NOMO-1 treated with dmso at 0.1 percent for 144 hours (cell line): ENCODE data around the gene KIF27.
A peak's percentile ranks its signal among the peaks of the same experiment; 100 is the strongest.
"Not testable (repeated sequence)": the region's sequence is repeated elsewhere in the genome, so short reads cannot be mapped to it uniquely, and the experiment has no call there.

Experiments
- DNase-seq: peaks from one replicate; lab custom pipeline; 2025; ENCODE audit not compliant: unreplicated experiment; lab: John Stamatoyannopoulos, UW

Gene KIF27

DNA sequence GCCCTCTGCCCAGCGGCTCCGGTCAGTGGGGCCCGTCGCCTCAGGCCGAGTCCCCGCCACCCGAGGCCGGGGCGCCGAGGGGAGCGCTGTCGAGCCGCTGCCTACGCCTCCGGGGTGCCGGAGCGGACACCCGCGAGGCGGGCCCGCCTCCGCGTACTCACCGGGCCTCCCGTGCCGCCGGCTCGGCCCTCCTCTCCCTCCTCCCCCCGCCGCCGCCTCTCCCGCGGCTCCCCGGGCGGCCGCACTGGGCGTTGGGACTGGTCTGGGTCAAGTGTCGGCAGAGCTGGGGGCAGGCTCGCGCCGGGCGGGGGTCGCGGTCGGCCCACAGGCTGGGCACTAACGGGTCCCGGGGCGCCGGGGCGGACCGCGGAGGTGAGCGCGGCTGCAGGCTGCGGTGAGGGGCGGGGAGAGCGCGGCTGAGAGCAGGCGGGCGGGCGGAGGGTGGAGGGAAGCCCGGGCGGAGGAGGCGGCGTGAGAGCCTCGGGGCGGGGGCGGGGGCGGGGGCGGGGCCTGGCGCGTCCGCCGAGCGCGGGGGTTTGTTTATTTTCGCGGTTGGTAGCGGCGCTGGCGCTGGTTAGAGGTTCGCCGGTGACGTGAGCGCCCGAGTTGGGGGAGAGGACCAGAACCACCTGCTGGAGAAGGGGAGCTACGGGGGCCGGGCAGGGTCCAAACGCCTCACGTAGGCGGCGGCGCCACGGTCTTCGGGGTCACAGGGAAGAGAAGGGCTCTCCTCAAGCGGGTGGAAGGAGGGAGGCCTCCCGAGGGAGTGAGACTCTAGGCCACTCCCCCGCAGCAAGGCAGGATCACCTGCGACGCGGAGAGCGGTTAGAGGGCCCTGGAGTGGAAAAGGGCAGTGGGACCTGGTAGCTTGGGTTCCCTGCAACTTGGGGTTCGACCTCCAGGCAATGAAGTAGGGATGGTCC is 103.6 kb downstream of the KIF27 start, which contains the start of gene GKAP1:
Gene GKAP1, minus strand, starts transcription at position 414 of the 923 bp plus-strand sequence. CDS start 11,252 bp downstream, outside the sequence.
- peak; percentile 14 for DNase-seq

DNA sequence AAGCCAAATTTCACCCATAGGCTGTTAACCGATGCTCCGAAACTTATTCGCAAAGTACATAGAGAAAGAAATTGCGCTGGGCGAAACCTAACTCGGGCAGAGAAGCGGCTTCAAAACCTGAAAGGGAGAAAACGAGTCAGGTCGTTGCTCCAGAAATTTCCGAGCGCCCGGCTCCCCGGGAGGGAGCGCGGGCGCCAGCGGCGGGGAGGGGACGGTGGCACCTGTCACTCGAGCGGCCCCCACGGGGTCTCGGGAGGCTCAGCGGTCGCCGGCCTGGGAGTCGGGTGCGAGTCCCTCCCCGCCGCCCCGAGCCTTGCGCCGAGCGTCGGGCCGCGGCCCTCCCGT is 104.2 kb downstream of the KIF27 start:
- not testable (repeated sequence) for DNase-seq

DNA sequence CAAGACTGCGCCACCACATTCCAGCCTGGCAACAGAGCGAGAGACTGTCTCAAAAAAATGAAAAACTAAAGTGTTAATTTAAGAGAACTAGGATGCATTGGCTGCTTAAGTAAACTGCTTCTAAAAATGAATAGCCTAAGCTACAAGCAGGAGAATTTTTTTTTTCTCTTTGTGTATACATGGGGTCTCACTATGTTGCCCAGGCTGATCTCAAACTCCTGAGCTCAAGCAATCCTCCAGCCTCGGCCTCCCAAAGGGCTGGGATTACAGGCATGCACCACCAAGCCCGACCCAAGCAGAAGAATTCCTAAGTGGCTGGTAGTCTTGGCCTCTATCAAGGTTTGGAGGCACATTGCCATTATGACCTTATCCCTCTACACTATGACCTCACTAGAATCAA is 106.1 kb downstream of the KIF27 start:
- not testable (repeated sequence) for DNase-seq

DNA sequence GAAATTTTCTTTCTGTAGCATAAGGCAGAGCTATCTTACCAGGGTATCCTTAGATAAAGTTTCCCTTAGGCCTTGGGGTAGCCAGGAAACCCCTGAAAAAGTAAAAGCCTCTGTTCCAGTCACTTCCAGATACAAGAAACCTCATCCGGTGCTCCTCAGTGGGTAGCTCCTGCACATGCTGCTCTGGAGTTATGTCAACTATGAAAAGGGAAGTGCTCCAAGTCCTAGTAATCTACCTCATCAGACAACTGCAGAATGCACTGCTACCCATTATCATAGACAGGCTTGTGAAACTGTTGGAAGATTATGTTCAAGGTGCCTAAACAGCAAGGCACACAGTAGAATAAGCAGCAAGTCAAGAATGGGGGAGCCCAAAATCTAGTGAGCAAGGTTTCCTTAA is 112.0 kb downstream of the KIF27 start:
- DNase-seq: not testable (repeated sequence)

DNA sequence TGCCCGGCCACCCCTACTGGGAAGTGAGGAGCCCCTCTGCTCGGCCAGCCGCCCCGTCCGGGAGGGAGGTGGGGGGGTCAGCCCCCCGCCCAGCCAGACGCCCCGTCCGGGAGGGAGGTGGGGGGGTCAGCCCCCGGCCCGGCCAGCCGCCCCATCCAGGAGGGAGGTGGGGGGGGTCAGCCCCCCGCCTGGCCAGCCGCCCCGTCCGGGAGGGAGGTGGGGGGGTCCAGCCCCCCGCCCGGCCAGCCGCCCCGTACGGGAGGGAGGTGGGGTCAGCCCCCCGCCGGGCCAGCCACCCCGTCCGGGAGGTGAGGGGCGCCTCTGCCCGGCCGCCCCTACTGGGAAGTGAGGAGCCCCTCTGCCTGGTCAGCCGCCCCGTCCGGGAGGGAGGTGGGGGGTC is 116.8 kb downstream of the KIF27 start:
- not testable (repeated sequence) for DNase-seq

DNA sequence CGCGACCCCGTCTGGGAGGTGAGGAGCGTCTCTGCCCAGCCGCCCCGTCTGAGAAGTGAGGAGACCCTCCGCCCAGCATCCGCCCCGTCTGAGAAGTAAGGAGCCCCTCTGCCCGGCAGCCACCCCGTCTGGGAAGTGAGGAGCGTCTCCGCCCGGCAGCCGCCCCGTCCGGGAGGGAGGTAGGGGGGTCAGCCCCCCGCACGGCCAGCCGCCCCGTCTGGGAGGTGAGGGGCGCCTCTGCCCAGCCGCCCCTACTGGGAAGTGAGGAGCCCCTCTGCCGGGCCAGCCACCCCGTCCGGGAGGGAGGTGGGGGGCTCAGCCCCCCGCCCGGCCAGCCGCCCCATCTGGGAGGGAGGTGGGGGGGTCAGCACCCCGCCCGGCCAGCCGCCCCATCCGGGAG is 117.3 kb downstream of the KIF27 start:
- DNase-seq: not testable (repeated sequence)

DNA sequence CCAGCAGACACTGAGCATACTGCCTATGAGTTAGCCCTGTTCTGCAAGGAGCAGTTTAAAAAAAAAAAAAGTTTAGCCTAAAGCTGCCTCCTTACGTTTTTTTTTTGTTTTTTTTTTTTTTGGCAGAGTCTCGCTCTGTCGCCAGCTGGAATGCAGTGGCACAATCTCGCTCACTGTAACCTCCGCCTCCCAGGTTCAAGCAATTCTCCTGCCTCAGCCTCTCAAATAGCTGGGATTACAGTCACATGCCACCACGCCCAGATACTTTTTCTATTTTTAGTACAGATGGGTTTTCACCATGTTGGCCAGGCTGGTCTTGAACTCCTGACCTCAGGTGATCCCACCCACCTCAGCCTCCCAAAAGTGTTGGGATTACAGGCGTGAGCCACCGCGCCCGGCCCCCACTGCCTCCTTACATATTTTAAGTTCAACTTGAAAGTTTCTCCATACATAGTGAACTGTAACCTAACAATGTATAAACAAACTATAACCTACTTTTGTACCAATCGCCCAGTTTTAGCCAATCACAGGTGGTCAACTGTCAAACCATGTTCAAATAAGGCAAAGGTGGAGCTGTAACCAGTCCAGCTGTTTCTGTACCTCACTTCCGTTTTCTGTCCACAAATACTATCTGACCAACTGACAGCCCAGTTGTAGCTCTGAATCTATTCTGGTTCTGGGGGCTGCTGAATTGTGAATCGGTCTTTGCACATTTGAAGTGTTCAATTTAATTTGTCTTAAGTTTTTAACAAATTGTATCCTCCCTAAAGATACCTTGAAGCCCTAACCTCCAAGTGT is 120.8 kb downstream of the KIF27 start:
- DNase-seq: no peak

DNA sequence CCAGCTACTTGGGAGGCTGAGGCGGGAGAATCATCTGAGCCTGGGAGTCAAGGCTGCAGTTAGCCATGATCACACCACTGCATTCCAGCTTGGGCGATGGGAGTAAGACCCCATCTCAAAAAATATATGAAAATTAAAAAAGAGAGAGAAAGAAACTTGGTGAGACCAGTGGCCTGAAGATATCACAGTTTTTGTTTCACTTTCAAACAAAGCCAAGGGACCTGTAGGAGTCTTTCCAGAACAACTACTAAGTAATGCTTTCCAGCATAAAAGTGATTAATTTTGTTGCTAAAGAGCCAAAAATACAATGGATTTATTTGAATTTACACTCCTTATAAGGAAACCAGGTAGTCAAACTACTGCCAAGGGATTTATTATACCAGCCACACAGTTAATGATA is 127.2 kb downstream of the KIF27 start:
- DNase-seq: no peak

DNA sequence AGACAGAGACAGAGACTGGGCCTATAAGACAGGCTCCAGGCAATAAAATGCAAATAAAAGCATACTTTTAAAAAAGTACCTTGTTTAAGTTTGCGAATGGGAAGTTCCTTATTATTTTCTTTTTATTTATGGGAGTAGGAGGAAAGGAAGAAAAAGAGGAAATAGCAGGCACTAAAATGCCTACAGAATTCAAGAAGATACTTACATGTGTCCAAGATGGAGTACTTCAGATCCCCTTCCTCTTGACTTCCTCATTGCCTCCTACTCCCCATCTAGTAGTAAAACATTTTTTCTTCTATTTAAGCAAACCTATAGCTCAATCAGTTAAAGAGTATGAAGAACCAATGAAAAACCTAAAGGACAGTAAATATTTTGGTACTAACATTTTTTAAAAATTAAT is 128.5 kb downstream of the KIF27 start:
- no peak for DNase-seq
